ENCODE measurements around the gene APPL2. TPM values are rescaled to one million over a fixed set of nuclear protein-coding genes. Genes with fewer than 3 reads are reported as not detected.

Gene APPL2
- total RNA-seq, 1 donor from 2014 or later, result 30.9 TPM

GRCh38 chr12:105222284-105222655 is 13.7 kb downstream of the APPL2 start:
- Histone ChIP-seq H3K27ac (no peak overlapping the region), H3K27me3 (no peaks in the 10 kb centered on the region), H3K4me1 (peaks cover 52% of the 10 kb centered on the region), H3K36me3 (peaks cover 6% of the 10 kb centered on the region), H3K4me3 (no peak overlapping the region), H3K9me3 (no peaks in the 10 kb centered on the region)
- ATAC-seq (no peak), DNase-seq (no peak)
- TF ChIP-seq CTCF (IDR thresholded peaks at IDR 0.05), result no peak
- intact Hi-C loops (cut with DNase I), result no loop called here

GRCh38 chr12:105221583-105222283 is 14.2 kb downstream of the APPL2 start:
- TF ChIP-seq CTCF (IDR thresholded peaks at IDR 0.05), result no peak
- Histone ChIP-seq H3K36me3 (peaks cover 12% of the 10 kb centered on the region), H3K27me3 (no peaks in the 10 kb centered on the region), H3K9me3 (no peaks in the 10 kb centered on the region), H3K27ac (no peak overlapping the region), H3K4me3 (no peak overlapping the region), H3K4me1 (peaks cover 49% of the 10 kb centered on the region)
- DNase-seq, result no peak
- intact Hi-C loops (cut with DNase I), result no loop called here
- no peak for ATAC-seq

GRCh38 chr12:105220929-105221290 is 15.1 kb downstream of the APPL2 start:
- Histone ChIP-seq H3K27me3 (no peaks in the 10 kb centered on the region), H3K4me1 (peaks cover 41% of the 10 kb centered on the region), H3K9me3 (no peaks in the 10 kb centered on the region), H3K27ac (peak overlapping the region; percentile 27), H3K36me3 (peaks cover 20% of the 10 kb centered on the region), H3K4me3 (no peak overlapping the region)
- DNase-seq (no peak), ATAC-seq (peak; percentile 59)
- no peak for TF ChIP-seq CTCF (IDR thresholded peaks at IDR 0.05)
- intact Hi-C loops (cut with DNase I), result no loop called here

- Histone ChIP-seq H3K9me3 (no peaks in the 10 kb centered on the region), H3K4me3 (no peak overlapping the region), H3K27me3 (no peaks in the 10 kb centered on the region), H3K36me3 (peaks cover 26% of the 10 kb centered on the region), H3K4me1 (peaks cover 35% of the 10 kb centered on the region), H3K27ac (peak overlapping the region; percentile 27)
- ATAC-seq, result peak; percentile 45
- no peak for TF ChIP-seq CTCF (IDR thresholded peaks at IDR 0.05)
- DNase-seq, result no peak
- intact Hi-C loops (cut with DNase I), result no loop called here
Observed at GRCh38 chr12:105220150-105220928, 15.6 kb downstream of the APPL2 start.

GRCh38 chr12:105219261-105220028 is 16.5 kb downstream of the APPL2 start:
- intact Hi-C loops (cut with DNase I), result no loop called here
- H3K4me1 ChIP-seq, result peaks cover 29% of the 10 kb centered on the region

More at GRCh38 chr12:105219261-105220028, 16.5 kb downstream of the APPL2 start:
- Histone ChIP-seq H3K27ac (peak overlapping the region; percentile 33), H3K36me3 (peaks cover 32% of the 10 kb centered on the region), H3K27me3 (no peaks in the 10 kb centered on the region), H3K4me3 (no peak overlapping the region), H3K9me3 (no peaks in the 10 kb centered on the region)
- ATAC-seq, result no peak
- TF ChIP-seq CTCF (IDR thresholded peaks at IDR 0.05), result no peak
- no peak for DNase-seq
